ENCODE results near the gene FZD4.
"Not testable (repeated sequence)": the region's sequence is repeated elsewhere in the genome, so short reads cannot be mapped to it uniquely, and the experiment has no call there.

FZD4 gene

DNA sequence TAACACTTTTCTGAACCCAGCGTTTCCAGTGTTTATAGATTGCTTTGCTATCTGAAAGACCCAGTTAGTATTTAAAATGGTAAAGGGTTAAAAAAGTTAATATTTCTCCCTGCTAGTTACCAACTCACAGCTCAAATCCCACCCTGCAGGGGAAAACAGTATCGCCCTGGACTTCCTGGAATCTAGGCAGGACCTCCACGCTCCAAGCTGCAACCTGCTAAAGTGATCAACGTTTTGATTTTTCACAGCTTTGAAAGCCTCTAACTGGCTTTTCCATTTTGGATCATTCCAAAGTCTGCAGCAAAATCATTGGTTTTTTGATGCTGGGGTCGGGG, 4.6 kb downstream of the FZD4 start:
- Mint-ChIP-seq H3K4me1 (peaks cover 7% of the 10 kb centered on the region), H3K27ac (no peak overlapping the region), H3K36me3 (no peaks in the 10 kb centered on the region), H3K4me3 (no peak overlapping the region), H3K9me3 (no peaks in the 10 kb centered on the region), H3K27me3 (peaks cover 16% of the 10 kb centered on the region)

- H3K4me1 Mint-ChIP-seq = peaks cover 5% of the 10 kb centered on the region
- H3K4me3 Mint-ChIP-seq = no peak overlapping the region
Observed at GRCh38 chr11:86949995-86950660, 5.1 kb downstream of the FZD4 start.

GRCh38 chr11:86948733-86949132, 6.5 kb downstream of the FZD4 start:
- Mint-ChIP-seq H3K4me3 (no peak overlapping the region), H3K27ac (no peak overlapping the region), H3K9me3 (no peaks in the 10 kb centered on the region), H3K27me3 (peaks cover 7% of the 10 kb centered on the region), H3K36me3 (no peaks in the 10 kb centered on the region), H3K4me1 (no peaks in the 10 kb centered on the region)

More at GRCh38 chr11:86949995-86950660, 5.1 kb downstream of the FZD4 start:
- peaks cover 14% of the 10 kb centered on the region for H3K27me3 Mint-ChIP-seq
- no peaks in the 10 kb centered on the region for H3K36me3 Mint-ChIP-seq
- H3K9me3 Mint-ChIP-seq = no peaks in the 10 kb centered on the region
- H3K27ac Mint-ChIP-seq = no peak overlapping the region

- H3K4me1 Mint-ChIP-seq = no peaks in the 10 kb centered on the region
- H3K27ac Mint-ChIP-seq = no peak overlapping the region
- peaks cover 5% of the 10 kb centered on the region for H3K27me3 Mint-ChIP-seq
Observed at GRCh38 chr11:86947541-86947940, 7.7 kb downstream of the FZD4 start.

DNA sequence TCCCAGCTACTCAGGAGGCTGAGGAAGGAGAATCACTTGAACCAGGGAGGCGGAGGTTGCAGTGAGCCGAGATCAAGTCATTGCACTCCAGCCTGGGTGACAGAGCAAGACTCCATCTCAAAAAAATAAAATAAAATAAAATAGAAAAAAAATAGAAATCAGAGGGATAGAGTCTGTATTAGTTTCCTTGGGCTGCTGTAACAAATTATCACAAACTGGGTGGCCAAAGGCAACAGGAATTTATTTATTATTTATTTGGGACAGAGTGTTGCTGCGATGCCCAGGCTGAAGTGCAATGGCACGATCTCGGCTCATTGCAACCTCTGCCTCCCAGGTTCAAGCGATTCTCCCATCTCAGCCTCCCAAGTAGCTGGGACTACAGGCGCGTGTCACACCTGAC, 11.7 kb downstream of the FZD4 start:
- H3K9me3 Mint-ChIP-seq, H3K4me3 Mint-ChIP-seq, H3K27ac Mint-ChIP-seq, H3K27me3 Mint-ChIP-seq, H3K36me3 Mint-ChIP-seq, H3K4me1 Mint-ChIP-seq: not testable (repeated sequence)

More at GRCh38 chr11:86947541-86947940, 7.7 kb downstream of the FZD4 start:
- Mint-ChIP-seq H3K9me3 (no peaks in the 10 kb centered on the region), H3K36me3 (no peaks in the 10 kb centered on the region), H3K4me3 (no peak overlapping the region)

GRCh38 chr11:86941871-86942599, 13.2 kb downstream of the FZD4 start:
- Mint-ChIP-seq H3K9me3 (no peaks in the 10 kb centered on the region), H3K27ac (no peak overlapping the region), H3K4me1 (no peaks in the 10 kb centered on the region), H3K27me3 (no peaks in the 10 kb centered on the region), H3K36me3 (no peaks in the 10 kb centered on the region), H3K4me3 (no peak overlapping the region)

- H3K4me3 Mint-ChIP-seq = no peak overlapping the region
- no peaks in the 10 kb centered on the region for H3K4me1 Mint-ChIP-seq
- H3K9me3 Mint-ChIP-seq = no peaks in the 10 kb centered on the region
- no peak overlapping the region for H3K27ac Mint-ChIP-seq
- no peaks in the 10 kb centered on the region for H3K36me3 Mint-ChIP-seq
- H3K27me3 Mint-ChIP-seq = no peaks in the 10 kb centered on the region
Observed at GRCh38 chr11:86941077-86941870, 13.9 kb downstream of the FZD4 start.

- no peaks in the 10 kb centered on the region for H3K9me3 Mint-ChIP-seq
- no peaks in the 10 kb centered on the region for H3K36me3 Mint-ChIP-seq
- H3K4me1 Mint-ChIP-seq = no peaks in the 10 kb centered on the region
- no peak overlapping the region for H3K27ac Mint-ChIP-seq
- H3K27me3 Mint-ChIP-seq = no peaks in the 10 kb centered on the region
- no peak overlapping the region for H3K4me3 Mint-ChIP-seq
Observed at GRCh38 chr11:86940122-86940777, 14.9 kb downstream of the FZD4 start.

DNA sequence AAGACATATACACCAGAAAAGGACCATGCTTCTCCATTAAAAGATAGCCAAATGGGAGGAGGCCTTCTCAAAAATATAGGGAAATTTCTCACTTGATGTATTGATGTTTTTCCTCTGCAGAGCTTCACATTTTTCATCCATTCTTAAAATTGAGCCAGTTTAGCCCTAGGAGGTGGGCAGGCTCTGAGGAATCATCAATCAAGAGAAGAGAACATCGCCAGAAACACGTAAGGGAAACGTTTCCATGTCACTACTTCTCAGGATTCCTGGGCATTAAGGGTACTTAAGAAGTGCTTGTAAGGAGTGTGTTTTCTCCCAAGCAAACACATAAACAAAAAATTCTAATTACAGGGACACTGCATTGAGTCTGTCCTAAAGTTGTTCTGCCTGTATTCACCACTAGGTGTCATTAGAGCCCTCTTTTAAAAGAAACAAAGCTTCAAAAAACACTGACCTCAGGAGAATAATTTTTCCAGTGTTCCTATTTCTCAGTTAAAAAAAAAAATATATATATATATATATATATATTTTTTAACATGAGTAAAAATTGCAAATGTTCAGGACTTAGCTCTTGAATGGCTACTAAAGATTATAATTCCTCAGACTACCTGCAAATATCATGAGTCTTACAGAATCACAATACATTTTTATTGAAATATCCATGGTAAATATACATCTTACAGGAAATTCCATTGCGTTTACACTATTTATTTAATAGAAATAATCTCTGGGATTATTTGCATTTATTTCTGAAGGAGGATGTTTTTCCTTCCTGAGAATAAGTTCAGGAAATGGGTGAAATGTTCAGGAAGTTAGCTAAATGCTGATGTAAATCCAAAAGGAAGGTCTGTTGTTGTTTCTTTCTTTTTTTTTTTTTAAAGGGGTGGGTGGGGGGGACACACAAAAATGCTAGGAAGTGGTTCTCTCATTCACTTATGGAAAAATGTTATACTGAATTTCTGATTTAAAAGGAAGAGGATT, 16.0 kb downstream of the FZD4 start:
- no peaks in the 10 kb centered on the region for H3K27me3 Mint-ChIP-seq
- H3K27ac Mint-ChIP-seq = no peak overlapping the region
- H3K4me1 Mint-ChIP-seq = no peaks in the 10 kb centered on the region
- H3K4me3 Mint-ChIP-seq = no peak overlapping the region
- H3K9me3 Mint-ChIP-seq = no peaks in the 10 kb centered on the region
- H3K36me3 Mint-ChIP-seq = no peaks in the 10 kb centered on the region

GRCh38 chr11:86938203-86938899, 16.8 kb downstream of the FZD4 start:
- Mint-ChIP-seq H3K36me3 (no peaks in the 10 kb centered on the region), H3K4me3 (no peak overlapping the region), H3K27me3 (no peaks in the 10 kb centered on the region), H3K4me1 (no peaks in the 10 kb centered on the region), H3K9me3 (no peaks in the 10 kb centered on the region), H3K27ac (no peak overlapping the region)

GRCh38 chr11:86937193-86937806, 17.9 kb downstream of the FZD4 start:
- not testable (repeated sequence) for H3K36me3 Mint-ChIP-seq, H3K9me3 Mint-ChIP-seq, H3K27ac Mint-ChIP-seq, H3K4me3 Mint-ChIP-seq, H3K4me1 Mint-ChIP-seq, H3K27me3 Mint-ChIP-seq

GRCh38 chr11:86934926-86935579, 20.1 kb downstream of the FZD4 start:
- H3K27ac Mint-ChIP-seq = no peak overlapping the region
- H3K36me3 Mint-ChIP-seq = no peaks in the 10 kb centered on the region
- no peaks in the 10 kb centered on the region for H3K4me1 Mint-ChIP-seq
- H3K9me3 Mint-ChIP-seq = no peaks in the 10 kb centered on the region
- no peaks in the 10 kb centered on the region for H3K27me3 Mint-ChIP-seq
- H3K4me3 Mint-ChIP-seq = no peak overlapping the region

GRCh38 chr11:86934582-86934900, 20.7 kb downstream of the FZD4 start:
- no peak overlapping the region for H3K4me3 Mint-ChIP-seq
- H3K4me1 Mint-ChIP-seq = no peaks in the 10 kb centered on the region

More at GRCh38 chr11:86934582-86934900, 20.7 kb downstream of the FZD4 start:
- Mint-ChIP-seq H3K27ac (no peak overlapping the region), H3K27me3 (no peaks in the 10 kb centered on the region), H3K36me3 (no peaks in the 10 kb centered on the region), H3K9me3 (no peaks in the 10 kb centered on the region)
